ENCODE data around the gene SH3BP5L. TPM values are rescaled to one million over a fixed set of nuclear protein-coding genes. Genes with fewer than 3 reads are reported as not detected.

The SH3BP5L gene
- total and polyA plus RNA-seq, 2 of the 13 experiments (the other 11 are each of a cell fraction or from before 2014, with no cell fraction given) = 10.3 to 14.9 TPM

GRCh38 chr1:248862998-248863881, 37.5 kb upstream of the SH3BP5L start (continued):
- no peak for TF ChIP-seq MXD3 (CRISPR knock-in tag; IDR thresholded peaks at IDR 0.05)
- TF ChIP-seq LRRFIP1 (CRISPR knock-in tag; conservative IDR thresholded peaks at IDR 0.05) = no peak
- no peak for TF ChIP-seq ZNF766 (CRISPR knock-in tag; IDR thresholded peaks at IDR 0.05; ENCODE audit: borderline replicate concordance)
- TF ChIP-seq HDAC6 (IDR thresholded peaks at IDR 0.05; ENCODE audit: low read depth, low read length) = no peak
- TF ChIP-seq E2F5 (CRISPR knock-in tag; conservative IDR thresholded peaks at IDR 0.05) = no peak
- TF ChIP-seq ZNF263 (CRISPR knock-in tag; IDR thresholded peaks at IDR 0.05) = no peak
- peak; percentile 50; the same call in 1 of the 2 replicates for TF ChIP-seq GATAD1 (CRISPR knock-in tag; IDR thresholded peaks at IDR 0.05)
- no peak for TF ChIP-seq ZNF407 (CRISPR knock-in tag; IDR thresholded peaks at IDR 0.05; ENCODE audit: not compliant biosample characterization)
- TF ChIP-seq FLYWCH1 (CRISPR knock-in tag; IDR thresholded peaks at IDR 0.05) = no peak
- TF ChIP-seq GMEB1 (CRISPR knock-in tag; IDR thresholded peaks at IDR 0.05; ENCODE audit: borderline replicate concordance) = peak; percentile 53; the same call in 1 of the 2 replicates
- no peak; the same call in 1 of the 2 replicates for TF ChIP-seq ELF3 (CRISPR knock-in tag; IDR thresholded peaks at IDR 0.05)
- no peak for TF ChIP-seq TRIM24 (CRISPR knock-in tag; IDR thresholded peaks at IDR 0.05)
